Measurements from ENCODE around the gene FBLN7.

- TF ChIP-seq CTCF (IDR thresholded peaks at IDR 0.05; ENCODE audit: control extremely low read depth in 1 of 3, insufficient read depth in 1 of 3, low read depth in 1 of 3, low read length in 3 of 3), result no peak
- no peak for TF ChIP-seq EZH2 (IDR thresholded peaks at IDR 0.05; ENCODE audit: low read depth, low read length, severe bottlenecking)
- no peak for TF ChIP-seq YY1 (IDR thresholded peaks at IDR 0.05; ENCODE audit: low read depth, low read length)
- TF ChIP-seq ASH2L (IDR thresholded peaks at IDR 0.05; ENCODE audit: low read length), result no peak
Measured at GRCh38 chr2:112144966-112145365, 6.8 kb downstream of the FBLN7 start.

Measured in H1 (cell line).